K562 (cell line): ENCODE measurements around the gene COG6. TPM values are rescaled to one million over a fixed set of nuclear protein-coding genes. Genes with fewer than 3 reads are reported as not detected.

ENCODE experiments used
- ATAC-seq: fragments of 200-7000 bp; cut with Tn5 transposase; 3 replicates; pipeline ENCODE4 v1.9.1; 2020; ENCODE audit warnings: moderate library complexity
- BruUV-seq: library from RNA; stranded (reverse); fragments of 400-500 nt; replicated peaks from 2 replicates; lab custom pipeline; 2021; lab: Mats Ljungman, UMichigan
- CTCF ChIA-PET: fragments of 300-600 bp; formaldehyde crosslinking; extraction: SDS; loops from one replicate; lab custom pipeline; 2021; ENCODE audit warnings: low intra/inter-chr PET ratio; lab: Yijun Ruan, JAX
- POLR2A ChIA-PET: fragments of 300-600, 350-650 bp; sonication (Branson Sonifier 250); formaldehyde crosslinking; extraction: SDS; loops from one replicate; lab custom pipeline; 2021; ENCODE audit warnings: antibody characterized with exemption, inconsistent platforms; lab: Yijun Ruan, JAX
- DNase-seq, 4 experiments: peaks; one replicate each; pipeline versions ENCODE4 v3.0.0 to v3.0.0-alpha.2; 2011 to 2018; ENCODE audit warnings: low spot score in 3 of 4, mixed read lengths in 3 of 4; ENCODE audit errors: extremely low read depth in 1 of 4
- FAIRE-seq: peaks from 2 replicates; lab custom pipeline; 2011; peaks lifted over from hg19 to GRCh38; lab: Jason Lieb, UNC
- H2AFZ ChIP-seq: 2 replicates; pipeline ENCODE4 v1.6.0; 2011; ENCODE audit warnings: low read depth, low read length, control low read depth, inconsistent platforms
- H3K27ac ChIP-seq: fragments of 200-600 bp; 3 replicates; pipeline ENCODE4 v1.8.0; 2011; ENCODE audit warnings: low read depth, mild to moderate bottlenecking, control low read depth, inconsistent platforms, low read length, moderate library complexity, mixed read lengths; ENCODE audit errors: extremely low read depth
- H3K27me3 ChIP-seq, 2 experiments: fragments of 300-600 bp in 1 of 2; 2 replicates in 1 of 2; 3 replicates in 1 of 2; pipeline versions ENCODE4 v1.6.0 to v1.8.0; 2011; ENCODE audit warnings: inconsistent platforms in 2 of 2, low read length in 2 of 2, mild to moderate bottlenecking in 1 of 2, mixed read lengths in 1 of 2, moderate library complexity in 1 of 2; ENCODE audit not compliant: control insufficient read depth in 2 of 2, insufficient read depth in 2 of 2
- H3K36me3 ChIP-seq: fragments of 300-600 bp; 3 replicates; pipeline ENCODE4 v1.8.0; 2011; ENCODE audit warnings: mild to moderate bottlenecking, low read length, inconsistent platforms; ENCODE audit not compliant: control insufficient read depth, insufficient read depth
- H3K4me1 ChIP-seq, 2 experiments: fragments of 200-600 bp in 1 of 2; replicated peaks in 1 of 2; 2 replicates in 1 of 2; 3 replicates in 1 of 2; pipeline versions ENCODE4 v1.5.1 to v1.8.0; 2011; ENCODE audit warnings: inconsistent platforms in 2 of 2, low read length in 2 of 2, mild to moderate bottlenecking in 1 of 2, mixed read lengths in 1 of 2, moderate library complexity in 1 of 2; ENCODE audit not compliant: control insufficient read depth in 2 of 2, insufficient read depth in 2 of 2
- H3K4me2 ChIP-seq: 2 replicates; pipeline ENCODE4 v1.6.1; 2011; ENCODE audit warnings: low read length, control low read depth, inconsistent platforms, mixed read lengths; ENCODE audit not compliant: insufficient read depth
- H3K4me3 ChIP-seq: fragments of 200-600 bp; sonication (generic), shearing (Covaris generic); 2 replicates; pipeline ENCODE4 v1.5.1; 2016; ENCODE audit warnings: control low read depth, inconsistent platforms
- H3K79me2 ChIP-seq: fragments of 200-600 bp; 3 replicates; pipeline ENCODE4 v1.8.0; 2011; ENCODE audit warnings: low read length, inconsistent platforms; ENCODE audit not compliant: control insufficient read depth, insufficient read depth
- H3K9ac ChIP-seq, 2 experiments: 2 replicates each; pipeline versions ENCODE4 v1.6.0 to v1.6.1; 2011; ENCODE audit warnings: low read depth in 2 of 2, low read length in 2 of 2, control low read depth in 1 of 2, inconsistent platforms in 1 of 2, mild to moderate bottlenecking in 1 of 2, mixed read lengths in 1 of 2; ENCODE audit not compliant: insufficient read depth in 1 of 2
- H3K9me1 ChIP-seq: one replicate; pipeline ENCODE4 v1.6.0; 2011; ENCODE audit warnings: inconsistent platforms, mild to moderate bottlenecking, low read length, moderate library complexity; ENCODE audit not compliant: control insufficient read depth, insufficient read depth
- H3K9me3 ChIP-seq: replicated peaks from 2 replicates; pipeline ENCODE4 v1.5.1; 2011; ENCODE audit warnings: low read depth, low read length, inconsistent platforms; ENCODE audit not compliant: control insufficient read depth, insufficient read depth
- H4K20me1 ChIP-seq: replicated peaks from 2 replicates; pipeline ENCODE4 v1.6.1; 2011; ENCODE audit warnings: low read length, inconsistent platforms, mixed read lengths; ENCODE audit not compliant: control insufficient read depth, insufficient read depth
- BRCA1 ChIP-seq, 2 experiments: fragments of 450-650 bp in 1 of 2; sonication (generic) in 1 of 2; formaldehyde crosslinking in 1 of 2; IDR thresholded peaks; 2 replicates each; pipeline versions ENCODE4 v1.5.0 to v1.6.1; 2017 to 2020; ENCODE audit warnings: mild to moderate bottlenecking in 1 of 2, missing genetic modification reagents in 1 of 2
- CGGBP1 ChIP-seq: fragments of 250-450 bp; sonication (Bioruptor Pico); IDR thresholded peaks from 2 replicates; pipeline ENCODE4 v1.9.0; 2021; ENCODE audit warnings: mild to moderate bottlenecking
- ETV1 ChIP-seq: fragments of 450-650 bp; conservative IDR thresholded peaks from 2 replicates; pipeline ENCODE4 v1.6.1; 2016; ENCODE audit warnings: missing genetic modification characterization, control low read depth, low read depth, missing compliant biosample characterization
- HIVEP1 ChIP-seq: fragments of 250-450 bp; sonication (Bioruptor Pico); IDR thresholded peaks from 2 replicates; pipeline ENCODE4 v1.4.0; 2020; ENCODE audit warnings: mild to moderate bottlenecking
- TCF7 ChIP-seq: sonication (generic); IDR thresholded peaks from 2 replicates; pipeline ENCODE4 v1.6.1; 2016; ENCODE audit warnings: antibody characterized with exemption, borderline replicate concordance
- WGBS: fragments of 100-300 bp; shearing (Covaris generic); methylation state at CpG from one replicate; pipeline ENCODE4 v1.1.6; 2016; ENCODE audit warnings: low coverage, mixed read lengths; ENCODE audit not compliant: insufficient coverage; ENCODE audit errors: missing lambda C conversion rate; 5-methylcytosine and 5-hydroxymethylcytosine counted together
- in situ Hi-C: fragments of 300-500 bp; cut with MboI; formaldehyde crosslinking; loops from 4 replicates; pipeline ENCODE4 v1.15.0; 2018; ENCODE audit warnings: inconsistent platforms, mixed read lengths
- intact Hi-C: fragments of 100-400 bp; cut with micrococcal nuclease; formaldehyde crosslinking; loops from 2 replicates; pipeline ENCODE4 v1.14.2; 2022
- polyA plus RNA-seq, 8 experiments: library from polyadenylated mRNA; depleted of rRNA in 4 of 8; stranded (reverse) in 5 of 8; unstranded in 3 of 8; fragments of >200 nt; fragmentation: Nextera tagmentation in 2 of 8; fragmentation: Illumina TruSeq in 1 of 8; extraction: Ambion mirVana in 2 of 8; extraction: Trizol in 1 of 8; gene quantifications; 2 replicates each; pipeline versions ENCODE4 v1.2.1 to v1.2.3, GENCODE V29; 2011 to 2014; ENCODE audit warnings: inconsistent platforms in 1 of 8, missing spikeins in 1 of 8
- total RNA-seq, 7 experiments: library from RNA; depleted of rRNA in 6 of 7; stranded (reverse); fragments of >200 nt in 6 of 7; fragmentation: Illumina TruSeq in 2 of 7; extraction: Trizol in 2 of 7; gene quantifications; 2 replicates each; pipeline versions ENCODE4 v1.2.1 to v1.2.3, GENCODE V29; 2011 to 2021; ENCODE audit warnings: low replicate concordance in 1 of 7
- TF ChIP-seq, protein P1 (sequence below): fragments of 450-650 bp; IDR thresholded peaks from 2 replicates; pipeline ENCODE4 v1.6.1; 2018; ENCODE audit not compliant: partially characterized antibody

Gene COG6
- total and polyA plus RNA-seq, 9 of the 15 experiments (the other 6 are each of a cell fraction or from before 2014, with no cell fraction given) = 2.6 to 20.9 (median 9.6) TPM

DNA sequence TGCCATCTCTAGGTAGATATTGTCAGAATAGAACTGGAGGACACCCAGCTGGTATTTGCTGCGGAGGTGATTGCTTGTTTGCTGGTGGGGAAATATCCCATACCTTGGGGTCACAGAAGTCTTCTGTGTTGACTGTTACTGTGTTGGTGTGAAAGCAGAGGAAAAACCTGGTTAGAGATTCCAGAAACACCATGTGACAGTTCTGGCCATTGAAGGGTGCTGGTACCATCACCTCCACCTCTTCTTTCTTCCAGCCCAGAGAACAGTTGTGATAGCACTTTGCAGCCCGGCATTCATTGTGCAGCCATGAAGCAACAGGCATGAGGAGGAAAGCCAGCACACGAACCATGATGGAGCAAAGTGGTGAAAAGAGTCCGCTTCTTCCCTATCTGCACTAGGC lies 47.6 kb upstream of the COG6 start:
- Histone ChIP-seq H4K20me1 (no peaks in the 10 kb centered on the region), H3K9ac (no peak overlapping the region), H3K27ac (no peak overlapping the region), H3K4me2 (no peak overlapping the region), H3K36me3 (no peaks in the 10 kb centered on the region), H3K79me2 (no peaks in the 10 kb centered on the region), H3K27me3 (peaks cover 1 to 4% of the 10 kb centered on the region in 2 experiments; a peak in 2 of 5 replicates), H2AFZ (no peak overlapping the region), H3K9me1 (no peaks in the 10 kb centered on the region), H3K9me3 (no peaks in the 10 kb centered on the region), H3K4me3 (no peak overlapping the region), H3K4me1 (peaks cover 0 to 2% of the 10 kb centered on the region in 2 experiments; a peak in 2 of 5 replicates)
- TF ChIP-seq CGGBP1 (CRISPR knock-in tag) (no peak), HIVEP1 (CRISPR knock-in tag) (no peak), TCF7 (no peak), ETV1 (no peak), BRCA1 (IDR thresholded peaks at IDR 0.05) (no peak), BRCA1 (CRISPR knock-in tag; IDR thresholded peaks at IDR 0.05) (no peak)
- TF ChIP-seq, protein P1, sequence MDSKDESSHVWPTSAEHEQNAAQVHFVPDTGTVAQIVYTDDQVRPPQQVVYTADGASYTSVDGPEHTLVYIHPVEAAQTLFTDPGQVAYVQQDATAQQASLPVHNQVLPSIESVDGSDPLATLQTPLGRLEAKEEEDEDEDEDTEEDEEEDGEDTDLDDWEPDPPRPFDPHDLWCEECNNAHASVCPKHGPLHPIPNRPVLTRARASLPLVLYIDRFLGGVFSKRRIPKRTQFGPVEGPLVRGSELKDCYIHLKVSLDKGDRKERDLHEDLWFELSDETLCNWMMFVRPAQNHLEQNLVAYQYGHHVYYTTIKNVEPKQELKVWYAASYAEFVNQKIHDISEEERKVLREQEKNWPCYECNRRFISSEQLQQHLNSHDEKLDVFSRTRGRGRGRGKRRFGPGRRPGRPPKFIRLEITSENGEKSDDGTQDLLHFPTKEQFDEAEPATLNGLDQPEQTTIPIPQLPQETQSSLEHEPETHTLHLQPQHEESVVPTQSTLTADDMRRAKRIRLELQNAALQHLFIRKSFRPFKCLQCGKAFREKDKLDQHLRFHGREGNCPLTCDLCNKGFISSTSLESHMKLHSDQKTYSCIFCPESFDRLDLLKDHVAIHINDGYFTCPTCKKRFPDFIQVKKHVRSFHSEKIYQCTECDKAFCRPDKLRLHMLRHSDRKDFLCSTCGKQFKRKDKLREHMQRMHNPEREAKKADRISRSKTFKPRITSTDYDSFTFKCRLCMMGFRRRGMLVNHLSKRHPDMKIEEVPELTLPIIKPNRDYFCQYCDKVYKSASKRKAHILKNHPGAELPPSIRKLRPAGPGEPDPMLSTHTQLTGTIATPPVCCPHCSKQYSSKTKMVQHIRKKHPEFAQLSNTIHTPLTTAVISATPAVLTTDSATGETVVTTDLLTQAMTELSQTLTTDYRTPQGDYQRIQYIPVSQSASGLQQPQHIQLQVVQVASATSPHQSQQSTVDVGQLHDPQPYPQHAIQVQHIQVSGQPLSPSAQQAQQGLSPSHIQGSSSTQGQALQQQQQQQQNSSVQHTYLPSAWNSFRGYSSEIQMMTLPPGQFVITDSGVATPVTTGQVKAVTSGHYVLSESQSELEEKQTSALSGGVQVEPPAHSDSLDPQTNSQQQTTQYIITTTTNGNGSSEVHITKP = no peak
- DNase-seq (no peak), ATAC-seq (no peak), FAIRE-seq (no peak)
- WGBS = 0% methylated on average over 4 of the region's 4 CpGs
- POLR2A ChIA-PET = no interaction called here
- BruUV-seq = no TSS peak
- intact Hi-C loops (no loop called here), in situ Hi-C loops (loop anchor here (25.0 kb wide), 1 partner anchor 646 kb away; no protein-coding TSS in a partner anchor)
- CTCF ChIA-PET = no interaction called here
